ENCODE measurements around the gene PRKCB.
"Not testable (repeated sequence)": the region's sequence is repeated elsewhere in the genome, so short reads cannot be mapped to it uniquely, and the experiment has no call there.

PRKCB gene

DNA sequence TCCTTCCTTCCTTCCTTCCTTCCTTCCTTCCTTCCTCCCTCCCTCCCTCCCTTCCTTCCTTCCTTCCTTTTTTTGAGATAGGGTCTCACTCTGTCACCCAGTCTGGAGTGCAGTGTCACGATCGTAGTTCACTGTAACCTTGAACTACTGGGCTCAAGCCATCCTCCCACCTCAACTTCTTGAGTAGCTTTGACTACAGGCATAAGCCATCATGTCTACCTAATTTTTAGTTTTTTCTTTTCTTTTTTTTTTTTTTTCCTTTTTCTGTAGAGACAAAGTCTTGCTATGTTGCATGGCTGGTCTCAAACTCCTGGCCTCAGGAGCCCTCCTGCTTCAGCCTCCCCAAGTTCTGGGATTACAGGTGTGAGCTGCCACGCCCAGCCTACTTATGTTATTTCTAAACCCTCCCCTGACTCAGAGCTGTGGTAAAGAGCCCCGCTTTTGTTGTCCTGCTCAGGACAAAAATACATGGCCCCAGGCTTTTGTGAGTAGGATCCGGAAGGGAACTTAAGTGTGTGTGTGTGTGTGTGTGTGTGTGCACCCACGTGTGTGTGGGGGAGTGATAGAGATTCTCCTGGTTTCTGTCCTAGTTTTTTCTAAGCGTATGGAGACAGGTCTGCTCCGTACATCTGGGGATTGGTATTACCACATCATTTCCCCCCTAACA lies 67.1 kb downstream of the PRKCB start:
- DNase-seq (ENCODE audit: low read depth), result no peak

DNA sequence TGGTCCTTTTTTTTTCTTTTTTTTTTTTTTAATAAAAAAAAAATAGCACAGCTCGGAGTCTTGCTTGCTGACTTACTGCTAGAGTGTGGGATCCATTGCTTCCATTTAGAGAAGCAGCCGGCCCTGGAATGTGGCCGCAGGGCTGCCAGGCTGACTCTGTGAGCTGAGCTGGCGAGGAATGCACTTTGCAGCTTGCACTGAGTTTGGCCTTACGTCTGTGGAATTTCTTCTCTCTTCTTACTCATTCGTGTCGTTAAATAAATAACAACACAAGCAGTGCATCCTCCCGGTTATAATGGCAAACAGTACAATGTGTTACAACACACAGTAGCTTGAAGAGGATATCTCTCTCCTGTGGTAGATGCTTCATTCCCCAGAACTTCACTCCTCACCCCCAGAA lies 69.2 kb downstream of the PRKCB start:
- DNase-seq (ENCODE audit: low read depth), result no peak

DNA sequence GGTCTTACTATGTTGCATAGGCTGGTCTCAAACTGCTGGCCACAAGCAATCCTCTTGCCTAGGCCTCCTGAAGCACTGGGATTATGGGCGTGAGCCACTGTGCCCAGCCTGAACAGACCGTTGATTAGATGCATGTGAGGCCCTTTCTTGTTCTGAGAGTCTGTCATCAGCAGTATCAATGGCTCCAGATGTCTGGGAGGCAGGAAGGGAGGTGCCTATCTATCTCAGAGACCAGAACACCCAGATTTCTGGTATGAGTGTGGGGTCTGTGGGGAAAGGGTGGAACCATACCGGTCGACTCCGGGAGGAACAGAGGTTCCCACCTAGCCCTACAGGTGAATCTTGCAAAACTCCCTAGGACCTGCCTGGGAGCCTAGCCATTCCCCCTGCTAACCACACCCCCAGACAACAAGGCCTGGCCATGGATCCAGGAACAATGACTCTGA lies 71.7 kb downstream of the PRKCB start:
- no peak for DNase-seq (ENCODE audit: low read depth)

DNA sequence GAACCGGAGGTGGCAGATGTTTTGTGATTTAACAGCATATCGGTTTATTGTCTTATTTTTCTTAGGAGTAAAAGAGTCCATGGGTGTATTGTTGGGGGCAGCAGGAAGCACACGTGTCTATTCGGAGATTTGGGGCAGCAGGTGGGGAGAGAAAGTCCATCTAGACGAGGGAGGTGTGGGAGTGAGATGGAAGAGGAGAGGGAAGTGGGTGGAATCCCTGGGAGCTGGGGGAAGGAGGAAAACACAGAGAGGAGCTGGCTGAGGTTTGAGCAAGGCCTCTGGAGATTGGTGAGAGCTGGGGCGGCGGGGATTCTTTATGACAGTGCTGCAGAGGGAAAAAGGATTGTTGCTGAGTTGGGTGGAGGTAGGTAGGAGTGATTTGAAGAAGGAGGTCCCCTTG lies 72.1 kb downstream of the PRKCB start:
- no peak for DNase-seq (ENCODE audit: low read depth)

DNA sequence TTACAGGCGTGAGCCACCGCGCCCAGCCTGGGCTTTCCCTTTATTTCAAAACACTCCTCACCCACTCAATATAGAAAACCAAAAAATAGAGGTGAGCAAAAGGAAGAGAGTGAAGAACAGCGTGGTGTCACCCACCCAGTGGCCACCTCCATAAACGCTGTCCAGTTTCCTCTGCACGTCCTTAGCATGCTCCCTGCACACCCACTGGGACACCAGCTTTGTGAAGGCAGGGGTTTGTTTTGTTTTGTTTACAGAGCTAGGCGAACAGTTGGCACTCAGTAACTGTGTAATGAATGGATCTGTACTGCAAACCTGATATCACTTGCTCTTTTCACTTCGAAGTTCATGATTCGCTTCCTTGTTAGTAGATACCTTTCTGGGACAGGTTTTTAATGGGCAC lies 73.0 kb downstream of the PRKCB start:
- no peak for DNase-seq (ENCODE audit: low read depth)

DNA sequence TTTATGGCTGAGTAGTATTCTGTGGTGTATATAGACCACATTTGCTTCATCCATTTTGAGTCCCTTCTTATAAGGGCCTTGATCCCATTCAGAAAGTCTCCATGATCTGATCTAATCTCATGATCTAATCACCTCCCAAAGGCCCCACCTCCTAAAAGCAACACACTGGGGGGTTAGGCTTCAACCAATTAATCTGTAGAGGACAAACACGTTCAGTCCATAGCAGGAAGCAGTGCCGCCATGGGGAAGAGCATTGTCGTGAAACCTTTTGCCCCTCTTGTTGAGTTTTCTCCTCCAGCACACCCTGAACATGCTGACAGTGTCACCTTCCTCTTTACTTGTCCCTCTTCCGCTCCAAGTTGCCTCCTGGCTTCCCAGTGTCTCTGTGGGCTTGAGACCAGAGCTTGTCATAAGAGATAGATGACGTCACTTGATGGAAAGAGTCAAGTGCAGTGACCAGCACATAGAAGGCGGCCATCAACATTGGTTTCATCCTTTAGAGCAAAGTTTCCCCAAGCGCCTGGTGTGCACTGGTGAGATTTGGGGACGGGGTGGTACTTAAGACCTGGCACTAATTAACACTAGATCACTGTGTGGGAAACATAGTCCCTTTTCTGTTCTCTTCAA lies 74.1 kb downstream of the PRKCB start:
- no peak for DNase-seq (ENCODE audit: low read depth)

DNA sequence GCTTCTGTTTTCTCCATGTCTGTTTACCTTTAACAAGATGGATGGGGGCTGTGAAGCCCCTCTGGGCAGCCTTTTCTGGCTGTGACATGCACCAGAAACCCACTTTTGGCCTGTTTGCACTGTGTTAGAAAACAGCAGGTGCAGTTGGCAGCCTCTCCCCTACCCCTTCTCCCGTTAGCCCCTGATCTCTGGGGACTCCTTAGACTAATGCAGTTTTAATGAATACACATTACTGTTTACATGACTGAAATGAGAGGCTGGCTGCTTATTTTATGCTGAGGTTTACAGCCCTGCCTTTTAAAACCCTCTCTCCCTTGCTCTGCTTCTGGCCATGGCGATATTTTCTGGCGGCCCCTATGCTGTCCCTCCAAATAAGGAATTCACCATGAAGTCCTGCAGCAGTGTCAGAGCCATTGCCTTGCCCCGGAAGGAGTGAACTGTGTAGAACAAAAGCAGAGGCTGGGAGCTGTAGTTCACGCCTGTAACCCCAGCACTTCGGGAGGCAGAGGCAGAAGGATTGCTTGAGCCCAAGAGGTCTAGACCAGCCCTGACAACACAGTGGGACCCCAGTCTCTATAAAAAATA lies 79.3 kb downstream of the PRKCB start:
- no peak for DNase-seq (ENCODE audit: low read depth)

DNA sequence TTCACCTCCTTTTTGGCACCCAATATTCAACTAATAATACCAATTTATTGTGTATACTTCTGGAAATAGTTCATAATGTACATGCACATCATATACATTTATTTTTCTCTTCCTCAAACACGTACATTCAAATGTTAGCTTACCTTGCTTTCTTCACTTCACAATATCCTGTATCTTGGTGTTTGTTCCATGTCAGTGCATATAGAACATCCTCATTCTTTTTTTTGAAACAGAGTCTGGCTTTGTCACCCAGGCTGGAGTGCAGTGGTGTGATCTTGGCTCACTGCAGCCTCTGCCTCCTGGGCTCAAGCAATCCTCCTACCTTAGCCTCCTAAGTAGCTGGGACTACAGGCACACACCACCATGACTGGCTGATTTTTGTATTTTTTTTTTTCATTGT lies 80.8 kb downstream of the PRKCB start:
- not testable (repeated sequence) for DNase-seq (ENCODE audit: low read depth)

DNA sequence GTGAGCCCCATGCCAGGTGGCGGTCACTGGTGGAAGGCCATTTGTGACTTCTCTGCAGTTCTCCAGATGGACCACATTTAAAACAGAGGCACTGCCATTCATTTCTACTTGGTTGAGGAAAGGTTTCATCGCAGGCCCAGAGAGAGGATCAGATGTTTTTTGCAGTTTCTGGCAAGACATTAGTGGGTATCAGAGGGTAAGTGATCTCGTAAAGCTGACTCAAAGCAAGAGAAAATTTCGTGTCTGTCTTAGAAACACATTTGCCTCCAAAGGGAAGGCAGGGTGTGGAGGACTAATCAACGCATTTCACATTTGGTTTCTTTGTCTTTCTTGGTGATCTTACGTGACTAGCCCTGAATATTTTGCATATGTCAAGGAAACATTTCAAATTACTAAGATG lies 81.8 kb downstream of the PRKCB start:
- no peak for DNase-seq (ENCODE audit: low read depth)

DNA sequence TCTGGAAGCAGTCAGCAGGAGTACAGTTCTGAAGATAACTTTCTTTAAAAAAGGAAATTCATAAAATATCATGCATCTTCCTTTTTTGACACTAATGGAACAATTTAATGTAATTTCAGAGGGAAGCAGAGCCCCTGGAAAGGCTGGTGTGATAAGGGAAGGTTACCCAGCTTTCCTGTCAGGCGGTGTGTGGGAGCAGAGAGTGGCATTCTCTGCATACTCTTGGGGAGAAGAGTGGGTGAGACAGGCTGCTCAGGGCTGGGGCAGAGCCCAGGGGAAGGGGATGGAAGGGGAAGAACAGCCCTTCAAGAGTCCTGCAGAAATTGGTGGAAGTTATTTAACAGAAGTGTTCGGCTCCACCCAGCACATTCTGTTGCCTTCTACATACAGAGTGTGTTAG lies 84.7 kb downstream of the PRKCB start:
- DNase-seq (ENCODE audit: low read depth), result no peak

DNA sequence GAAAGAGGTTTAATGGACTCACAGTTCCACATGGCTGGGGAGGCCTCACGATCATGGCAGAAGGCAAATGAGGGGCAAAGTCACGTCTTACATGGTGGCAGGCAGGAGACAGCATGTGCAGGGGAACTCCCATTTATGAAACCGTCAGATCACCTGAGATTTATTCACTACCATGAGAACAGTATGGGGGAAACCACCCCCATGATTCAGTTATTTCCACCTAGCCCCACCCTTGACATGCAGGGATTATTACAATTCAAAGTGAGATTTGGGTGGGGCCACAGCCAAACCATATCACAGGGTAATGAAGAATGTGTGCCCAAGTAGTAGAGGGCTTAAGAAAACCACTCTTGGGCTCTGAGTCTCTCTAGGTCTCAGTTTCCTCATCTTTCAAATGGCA lies 85.1 kb downstream of the PRKCB start:
- DNase-seq (ENCODE audit: low read depth), result no peak

DNA sequence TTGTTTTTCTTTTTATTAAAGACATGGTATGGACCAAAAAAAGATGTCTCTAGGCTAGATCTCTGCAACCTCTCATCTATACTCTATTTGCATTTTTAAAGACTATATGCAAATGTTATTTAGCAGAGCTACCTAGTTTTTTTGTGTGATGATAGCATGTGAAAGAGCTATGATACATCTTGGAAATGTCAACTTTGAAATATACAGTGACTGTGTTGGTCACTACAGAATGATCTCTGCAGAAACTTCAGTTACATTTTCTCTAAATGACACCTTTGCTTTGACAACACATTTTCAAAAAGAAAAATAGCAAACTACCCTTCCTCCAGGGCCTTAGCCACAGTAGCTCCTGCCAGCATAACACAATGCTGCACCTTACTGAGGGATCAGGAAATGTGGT lies 86.6 kb downstream of the PRKCB start:
- DNase-seq (ENCODE audit: low read depth), result no peak

DNA sequence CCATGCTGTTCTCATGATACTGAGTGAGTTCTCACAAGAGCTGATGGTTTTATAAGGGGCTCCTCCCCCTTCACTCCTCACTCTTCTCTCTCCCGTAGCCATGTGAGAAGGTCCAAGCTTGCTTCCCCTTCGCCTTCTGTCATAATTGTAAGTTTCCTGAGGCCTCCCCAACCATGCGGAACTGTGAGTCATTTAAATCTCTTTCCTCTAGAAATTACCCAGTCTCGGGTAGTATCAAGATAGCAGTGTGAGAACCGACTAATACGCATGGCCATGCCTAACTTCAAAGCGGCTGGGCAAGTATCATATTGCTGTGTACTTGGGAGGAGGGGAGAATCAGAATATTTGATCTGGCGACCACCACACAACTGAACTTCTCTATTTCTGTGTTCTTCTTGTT lies 88.3 kb downstream of the PRKCB start:
- DNase-seq (ENCODE audit: low read depth), result no peak

DNA sequence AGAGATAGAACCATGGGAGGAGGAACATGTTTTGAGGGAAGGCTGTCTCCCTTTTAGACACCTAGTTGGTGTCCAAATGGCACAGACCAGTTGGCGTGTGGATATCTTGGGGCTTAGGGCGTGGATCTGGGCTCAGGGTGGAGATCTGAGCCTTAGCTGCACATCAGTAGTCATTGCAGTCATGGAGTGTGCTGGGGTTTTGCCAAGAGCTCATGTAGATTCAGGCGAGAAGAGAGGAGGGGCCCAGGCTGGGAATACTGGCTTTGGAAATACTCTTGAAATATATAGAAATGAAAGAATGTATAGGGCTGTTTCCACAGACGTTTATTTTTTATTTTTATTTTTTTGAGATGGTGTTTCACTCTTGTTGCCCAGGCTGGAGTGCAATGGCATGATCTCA lies 92.0 kb downstream of the PRKCB start:
- no peak for DNase-seq (ENCODE audit: low read depth)

DNA sequence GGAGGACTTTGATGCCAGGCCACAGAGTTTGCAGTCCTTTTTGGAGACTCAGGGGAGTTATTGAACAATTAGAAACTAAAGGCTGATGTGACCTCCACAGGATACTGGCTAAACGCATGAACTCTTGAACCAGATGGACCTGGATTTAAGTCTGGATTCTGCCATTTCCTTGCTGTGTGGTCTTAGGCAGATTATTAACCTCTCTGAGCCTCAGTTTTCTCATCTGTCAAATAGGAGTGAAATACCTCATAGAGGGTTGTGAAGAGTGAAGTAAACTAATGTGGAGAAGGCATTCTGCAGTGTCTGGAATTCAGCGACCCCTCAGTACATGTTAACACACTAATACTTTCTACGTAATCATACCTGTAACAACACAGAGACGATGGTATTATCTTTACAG lies 93.5 kb downstream of the PRKCB start:
- no peak for DNase-seq (ENCODE audit: low read depth)

DNA sequence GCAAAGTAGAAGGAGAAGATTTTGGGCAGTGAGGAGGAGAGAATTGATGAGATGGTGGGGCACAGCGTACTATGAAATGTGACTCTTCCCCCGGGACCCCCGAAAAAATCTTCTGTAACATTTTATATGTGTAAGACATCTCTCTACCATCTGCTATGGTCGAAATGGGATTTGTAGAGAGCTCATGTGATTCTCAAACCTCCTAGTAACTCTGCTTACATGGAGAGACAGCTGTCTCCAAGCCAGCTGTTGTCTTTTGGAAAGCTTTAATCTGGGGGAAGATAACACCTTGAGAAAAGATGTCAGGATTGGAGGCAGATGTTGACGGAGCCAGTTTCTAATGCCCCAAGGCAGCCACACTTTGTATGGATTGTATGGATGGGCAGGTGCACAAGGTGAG lies 94.1 kb downstream of the PRKCB start:
- DNase-seq (ENCODE audit: low read depth), result no peak

DNA sequence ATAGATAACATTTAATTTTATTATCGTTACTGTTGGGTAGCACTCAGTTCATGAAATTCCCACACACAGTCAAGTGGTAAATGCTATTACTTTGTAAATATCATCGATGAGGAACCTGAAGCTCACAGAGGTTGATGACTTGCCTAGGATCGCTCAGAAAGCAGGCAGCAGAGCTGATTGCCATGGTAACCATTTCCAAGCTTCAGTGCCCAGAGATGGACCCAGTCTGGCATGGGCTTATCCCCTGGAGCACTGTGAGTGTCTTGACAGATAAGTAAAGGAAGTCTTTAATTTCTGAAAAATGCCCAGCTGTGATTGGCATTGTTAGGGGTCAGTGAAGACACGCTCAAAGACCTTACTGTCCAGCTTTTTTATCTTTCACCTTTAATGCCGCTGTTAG lies 95.0 kb downstream of the PRKCB start:
- no peak for DNase-seq (ENCODE audit: low read depth)

DNA sequence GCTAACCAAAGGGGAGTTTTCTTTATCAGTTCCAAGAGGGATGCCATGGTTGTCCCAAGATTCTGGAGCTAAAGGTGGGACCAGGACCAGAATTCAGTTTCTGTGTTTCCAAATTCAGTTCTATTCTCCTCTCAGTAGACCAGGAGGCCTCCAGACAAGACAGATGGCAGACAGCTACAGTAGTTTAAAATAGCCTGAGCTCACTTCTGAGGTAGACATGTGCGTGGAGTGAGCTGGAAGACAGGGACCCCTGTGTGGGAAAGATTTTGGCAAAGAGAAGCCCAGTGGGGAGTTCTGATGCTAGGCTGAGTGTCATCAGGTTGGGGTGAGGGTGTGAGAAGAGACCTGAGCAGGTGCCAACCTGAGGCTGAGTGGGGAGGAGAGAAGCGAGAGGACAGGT lies 95.4 kb downstream of the PRKCB start:
- no peak for DNase-seq (ENCODE audit: low read depth)

DNA sequence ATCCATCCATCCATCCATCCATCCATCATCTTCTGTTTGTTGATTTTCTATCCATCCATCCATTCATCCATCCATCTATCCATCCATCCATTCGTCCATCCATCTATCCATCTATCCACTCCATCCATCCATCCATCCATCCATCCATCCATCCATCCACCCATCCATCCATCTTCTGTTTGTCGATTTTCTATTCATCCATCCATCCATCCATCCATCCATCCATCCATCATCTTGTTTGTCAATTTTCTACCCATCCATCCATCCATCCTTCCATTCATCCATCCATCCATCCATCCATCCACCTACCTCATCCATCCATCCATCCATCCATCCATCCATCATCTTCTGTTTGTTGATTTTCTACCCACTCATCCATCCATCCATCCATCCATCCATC lies 97.9 kb downstream of the PRKCB start:
- DNase-seq (ENCODE audit: low read depth), result not testable (repeated sequence)

DNA sequence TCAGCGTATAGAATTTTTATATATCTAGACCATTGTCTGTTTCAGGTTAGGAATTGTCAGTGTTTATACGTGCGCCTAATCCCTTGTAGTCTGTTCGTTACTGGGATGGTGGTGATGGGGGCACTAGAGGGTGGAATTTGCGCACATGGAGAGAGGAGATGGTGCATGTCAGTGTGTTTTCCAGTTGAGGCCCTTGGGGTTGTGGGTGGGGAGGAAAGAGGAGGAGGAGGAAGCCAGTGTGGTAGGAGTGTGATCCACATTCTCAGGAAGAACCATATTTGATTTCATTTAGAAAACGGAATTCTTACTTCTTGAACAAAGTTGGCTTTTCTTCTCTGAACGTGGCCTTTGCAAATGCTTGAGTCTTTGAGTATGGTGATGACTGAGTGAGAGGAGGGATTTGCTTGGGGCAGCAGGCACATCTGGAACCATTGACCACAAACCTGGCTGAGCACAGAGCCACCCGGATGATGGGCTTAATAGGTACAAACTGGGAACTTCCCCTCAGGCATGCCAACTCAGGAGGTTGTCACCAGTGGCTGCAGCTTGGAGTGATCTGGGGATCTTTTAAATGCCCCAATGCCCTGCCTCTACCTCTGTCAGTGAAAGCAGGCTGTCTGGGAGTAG lies 98.9 kb downstream of the PRKCB start:
- no peak for DNase-seq (ENCODE audit: low read depth)

DNA sequence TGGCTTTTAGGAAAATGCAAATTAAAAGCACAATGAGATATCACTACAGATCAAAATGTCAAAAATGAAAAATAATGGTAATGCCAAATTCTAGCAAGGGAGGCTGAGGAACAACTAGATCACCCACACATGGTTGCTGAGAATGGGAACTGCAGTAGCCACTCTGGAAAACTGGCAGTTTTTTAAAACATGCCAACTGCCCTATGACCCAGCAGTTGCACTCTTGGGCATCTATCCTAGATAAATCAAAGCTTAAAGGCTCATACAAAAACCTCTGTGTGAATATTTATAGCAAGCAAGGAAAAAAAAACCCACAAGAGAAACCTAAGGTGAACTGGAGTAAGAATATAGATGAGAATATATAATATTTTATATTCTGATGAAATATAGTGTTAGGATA lies 104.3 kb downstream of the PRKCB start:
- DNase-seq (ENCODE audit: low read depth), result no peak

DNA sequence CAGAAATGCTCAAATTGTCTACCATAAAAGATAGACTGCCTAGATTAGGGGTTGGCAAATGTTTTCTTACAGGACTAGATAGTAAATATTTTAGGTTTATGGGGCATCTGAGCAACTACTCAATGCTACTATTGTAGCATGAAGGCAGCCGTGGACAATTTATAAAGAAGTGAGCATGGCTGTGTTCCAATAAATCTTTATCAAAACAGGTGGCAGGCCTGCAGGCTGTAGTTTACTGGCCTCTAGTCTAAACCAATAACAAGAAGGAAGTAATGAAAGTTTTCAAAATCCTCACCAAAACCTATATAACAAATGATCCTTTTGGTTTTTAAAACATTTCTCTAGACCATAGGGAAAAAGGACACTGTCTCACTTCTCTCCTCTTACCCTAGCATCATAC lies 105.2 kb downstream of the PRKCB start:
- DNase-seq (ENCODE audit: low read depth), result no peak

DNA sequence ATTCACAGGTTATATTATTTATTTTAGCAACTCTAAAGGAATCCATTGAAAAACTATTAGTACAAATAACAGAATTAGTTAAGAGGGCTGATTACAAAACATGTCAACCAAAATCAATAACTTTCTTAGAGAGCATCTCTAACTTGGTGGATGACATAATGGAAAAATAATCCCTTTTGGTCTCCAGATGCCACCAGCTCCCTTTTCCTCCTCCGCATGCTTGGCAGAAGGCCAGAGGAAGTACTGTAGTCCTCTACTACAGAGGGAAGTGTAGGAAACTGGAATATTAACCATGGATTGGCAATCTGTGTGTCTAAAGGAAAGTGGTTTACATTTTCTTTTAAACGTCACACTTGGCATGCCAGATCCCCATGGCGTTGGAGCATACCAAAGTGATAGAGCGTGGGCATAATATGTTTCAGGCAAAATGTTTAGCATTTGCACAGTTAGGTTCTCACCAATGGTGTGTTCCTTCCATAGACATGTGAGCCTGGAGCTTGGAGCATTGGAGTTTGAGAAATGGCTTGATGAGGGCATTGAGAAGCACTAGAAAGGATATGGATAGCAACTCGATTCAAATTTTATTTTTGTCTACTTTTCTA lies 106.3 kb downstream of the PRKCB start:
- DNase-seq (ENCODE audit: low read depth), result no peak

All from T follicular helper cell (primary cell).